Osteoblast (primary cell): ENCODE measurements around the gene IL5RA. TPM values are rescaled to one million over a fixed set of nuclear protein-coding genes. Genes with fewer than 3 reads are reported as not detected.
A peak's percentile ranks its signal among the peaks of the same experiment; 100 is the strongest.

Experiments
- DNase-seq: peaks from one replicate; pipeline ENCODE4 v3.0.0; 2011; ENCODE audit warnings: low spot score, mixed read lengths; ENCODE audit not compliant: insufficient read length; ENCODE audit errors: missing footprints
- H2AFZ ChIP-seq: 2 replicates; pipeline ENCODE4 v1.6.0; 2011; ENCODE audit warnings: mild to moderate bottlenecking, low read length
- H3K27ac ChIP-seq: 2 replicates; pipeline ENCODE4 v1.5.1; 2011; ENCODE audit warnings: mild to moderate bottlenecking, low read depth, low read length, moderate library complexity
- H3K27me3 ChIP-seq: 2 replicates; pipeline ENCODE4 v1.6.0; 2012; ENCODE audit warnings: mild to moderate bottlenecking, control low read depth, inconsistent platforms, low read length, moderate library complexity; ENCODE audit not compliant: insufficient read depth
- H3K36me3 ChIP-seq: 2 replicates; pipeline ENCODE4 v1.5.1; 2011; ENCODE audit warnings: mild to moderate bottlenecking, low read length, control low read depth, moderate library complexity; ENCODE audit not compliant: insufficient read depth
- H3K4me1 ChIP-seq: 2 replicates; pipeline ENCODE4 v1.5.1; 2011; ENCODE audit warnings: mild to moderate bottlenecking, low read length, control low read depth, moderate library complexity; ENCODE audit not compliant: insufficient read depth
- H3K4me2 ChIP-seq: 2 replicates; pipeline ENCODE4 v1.6.0; 2011; ENCODE audit warnings: mild to moderate bottlenecking, low read length; ENCODE audit not compliant: insufficient read depth
- H3K4me3 ChIP-seq: fragments of 200-600 bp; sonication (generic); 3 replicates; pipeline ENCODE4 v1.5.1; 2012; ENCODE audit warnings: mild to moderate bottlenecking, low read length, inconsistent platforms; ENCODE audit not compliant: insufficient read depth
- H3K79me2 ChIP-seq: 2 replicates; pipeline ENCODE4 v1.6.0; 2012; ENCODE audit warnings: mild to moderate bottlenecking, low read length, control low read depth, inconsistent platforms; ENCODE audit not compliant: insufficient read depth
- H3K9me3 ChIP-seq: 2 replicates; pipeline ENCODE4 v1.5.1; 2011; ENCODE audit warnings: low read depth, low read length, control low read depth
- H4K20me1 ChIP-seq: 2 replicates; pipeline ENCODE4 v1.6.0; 2012; ENCODE audit warnings: mild to moderate bottlenecking, low read length, control low read depth; ENCODE audit not compliant: insufficient read depth
- total RNA-seq: library from RNA; depleted of rRNA; stranded (reverse); fragments of >200 nt; gene quantifications from 2 replicates; pipeline ENCODE4 v1.2.3, GENCODE V29; 2012
- TF ChIP-seq, protein P1 (sequence below): IDR thresholded peaks from 2 replicates; pipeline ENCODE4 v1.5.1; 2011; ENCODE audit warnings: mild to moderate bottlenecking, low read depth, low read length, moderate library complexity; ENCODE audit errors: extremely low read depth

The IL5RA gene
- total RNA-seq, 1 donor, result not detected

GRCh38 chr3:3126477-3127431 is 16.6 kb upstream of the IL5RA start, which contains the start of gene TRNT1:
Gene TRNT1 (plus strand): TSS chr3:3126940. CDS start chr3:3129041, 2,101 bp downstream.
- Histone ChIP-seq H3K9me3 (no peaks in the 10 kb centered on the region), H3K4me1 (peaks cover 10% of the 10 kb centered on the region), H3K4me2 (peak within 1 kb of the TSS; percentile 87)

GRCh38 chr3:3125977-3126376 is 15.8 kb upstream of the IL5RA start:
- peak overlapping the region; percentile 97 for H3K27ac ChIP-seq
- peaks cover 22% of the 10 kb centered on the region for H3K36me3 ChIP-seq
- peak overlapping the region; percentile 76 for H3K4me3 ChIP-seq
- no peaks in the 10 kb centered on the region for H4K20me1 ChIP-seq
- H3K79me2 ChIP-seq, result peaks cover 36% of the 10 kb centered on the region
- peak overlapping the region; percentile 91 for H2AFZ ChIP-seq
- H3K27me3 ChIP-seq, result no peaks in the 10 kb centered on the region
- peaks cover 10% of the 10 kb centered on the region for H3K4me1 ChIP-seq
- H3K4me2 ChIP-seq, result peak overlapping the region; percentile 87
- H3K9me3 ChIP-seq, result no peaks in the 10 kb centered on the region
- TF ChIP-seq, protein P1, sequence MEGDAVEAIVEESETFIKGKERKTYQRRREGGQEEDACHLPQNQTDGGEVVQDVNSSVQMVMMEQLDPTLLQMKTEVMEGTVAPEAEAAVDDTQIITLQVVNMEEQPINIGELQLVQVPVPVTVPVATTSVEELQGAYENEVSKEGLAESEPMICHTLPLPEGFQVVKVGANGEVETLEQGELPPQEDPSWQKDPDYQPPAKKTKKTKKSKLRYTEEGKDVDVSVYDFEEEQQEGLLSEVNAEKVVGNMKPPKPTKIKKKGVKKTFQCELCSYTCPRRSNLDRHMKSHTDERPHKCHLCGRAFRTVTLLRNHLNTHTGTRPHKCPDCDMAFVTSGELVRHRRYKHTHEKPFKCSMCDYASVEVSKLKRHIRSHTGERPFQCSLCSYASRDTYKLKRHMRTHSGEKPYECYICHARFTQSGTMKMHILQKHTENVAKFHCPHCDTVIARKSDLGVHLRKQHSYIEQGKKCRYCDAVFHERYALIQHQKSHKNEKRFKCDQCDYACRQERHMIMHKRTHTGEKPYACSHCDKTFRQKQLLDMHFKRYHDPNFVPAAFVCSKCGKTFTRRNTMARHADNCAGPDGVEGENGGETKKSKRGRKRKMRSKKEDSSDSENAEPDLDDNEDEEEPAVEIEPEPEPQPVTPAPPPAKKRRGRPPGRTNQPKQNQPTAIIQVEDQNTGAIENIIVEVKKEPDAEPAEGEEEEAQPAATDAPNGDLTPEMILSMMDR, result no peak
- DNase-seq, result no peak

More at GRCh38 chr3:3126477-3127431, 16.6 kb upstream of the IL5RA start, which contains the start of gene TRNT1:
- peak within 1 kb of the TSS; percentile 91 for H2AFZ ChIP-seq
- peaks cover 26% of the 10 kb centered on the region for H3K36me3 ChIP-seq
- no peaks in the 10 kb centered on the region for H3K27me3 ChIP-seq
- peak; percentile 98 for DNase-seq
- TF ChIP-seq, protein P1, result no peak
- peak within 1 kb of the TSS; percentile 97 for H3K27ac ChIP-seq
- peak within 1 kb of the TSS; percentile 76 for H3K4me3 ChIP-seq
- H3K79me2 ChIP-seq, result peaks cover 38% of the 10 kb centered on the region
- no peaks in the 10 kb centered on the region for H4K20me1 ChIP-seq

GRCh38 chr3:3119393-3119851 is 9.2 kb upstream of the IL5RA start:
- no peak overlapping the region for H2AFZ ChIP-seq
- no peak overlapping the region for H3K27ac ChIP-seq
- H3K36me3 ChIP-seq, result no peaks in the 10 kb centered on the region
- DNase-seq, result no peak
- no peaks in the 10 kb centered on the region for H3K9me3 ChIP-seq
- TF ChIP-seq, protein P1, result no peak
- no peaks in the 10 kb centered on the region for H3K27me3 ChIP-seq
- H4K20me1 ChIP-seq, result no peaks in the 10 kb centered on the region
- H3K79me2 ChIP-seq, result no peaks in the 10 kb centered on the region
- H3K4me2 ChIP-seq, result no peak overlapping the region
- H3K4me1 ChIP-seq, result no peaks in the 10 kb centered on the region
- no peak overlapping the region for H3K4me3 ChIP-seq

GRCh38 chr3:3117651-3118050 is 7.5 kb upstream of the IL5RA start:
- Histone ChIP-seq H3K79me2 (no peaks in the 10 kb centered on the region), H4K20me1 (no peaks in the 10 kb centered on the region), H3K36me3 (no peaks in the 10 kb centered on the region), H3K4me1 (no peaks in the 10 kb centered on the region), H2AFZ (no peak overlapping the region), H3K4me2 (no peak overlapping the region), H3K27ac (no peak overlapping the region), H3K27me3 (no peaks in the 10 kb centered on the region), H3K4me3 (no peak overlapping the region), H3K9me3 (no peaks in the 10 kb centered on the region)
- TF ChIP-seq, protein P1, result no peak
- no peak for DNase-seq
